NCI-H69 (cell line): ENCODE measurements around the gene SPACA7.

ENCODE experiments used
- DNase-seq: peaks from one replicate; lab custom pipeline; 2025; lab: John Stamatoyannopoulos, UW

The SPACA7 gene

DNA sequence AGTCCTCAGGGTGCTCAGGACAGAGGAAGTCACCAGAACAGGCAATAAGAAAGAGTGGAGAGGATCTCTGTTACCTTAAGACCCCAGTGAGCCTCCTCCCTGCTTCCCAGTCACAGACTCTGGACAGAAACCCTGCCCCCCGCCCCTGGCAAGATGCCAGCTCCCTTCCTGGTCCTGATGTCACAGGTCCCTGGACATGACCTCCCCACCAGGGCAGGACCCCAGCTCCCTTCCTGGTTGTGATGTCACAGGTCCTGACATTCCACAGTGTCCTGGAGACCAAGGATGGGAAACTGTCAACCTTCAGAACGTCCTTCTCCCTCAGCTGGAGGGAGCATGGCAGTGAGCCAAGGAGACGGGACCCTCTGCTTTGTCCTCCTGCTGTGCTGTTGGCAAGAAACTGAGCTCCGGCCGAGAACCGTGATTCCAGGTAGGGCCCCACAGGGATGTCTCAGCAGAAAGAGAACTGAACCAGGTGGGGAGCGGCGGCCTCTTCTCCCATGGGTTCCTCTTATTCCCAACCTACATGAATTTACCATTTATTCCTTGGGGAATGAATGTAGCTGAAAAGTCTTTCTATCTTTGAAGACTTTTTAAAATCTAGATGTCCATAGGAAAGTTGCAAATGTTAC, at the start of gene SPACA7:
Gene SPACA7, plus strand, starts transcription at position 306 of the 632 bp plus-strand sequence. Its CDS starts 31 bp downstream, at position 337.
- DNase-seq, result peak; percentile 60

DNA sequence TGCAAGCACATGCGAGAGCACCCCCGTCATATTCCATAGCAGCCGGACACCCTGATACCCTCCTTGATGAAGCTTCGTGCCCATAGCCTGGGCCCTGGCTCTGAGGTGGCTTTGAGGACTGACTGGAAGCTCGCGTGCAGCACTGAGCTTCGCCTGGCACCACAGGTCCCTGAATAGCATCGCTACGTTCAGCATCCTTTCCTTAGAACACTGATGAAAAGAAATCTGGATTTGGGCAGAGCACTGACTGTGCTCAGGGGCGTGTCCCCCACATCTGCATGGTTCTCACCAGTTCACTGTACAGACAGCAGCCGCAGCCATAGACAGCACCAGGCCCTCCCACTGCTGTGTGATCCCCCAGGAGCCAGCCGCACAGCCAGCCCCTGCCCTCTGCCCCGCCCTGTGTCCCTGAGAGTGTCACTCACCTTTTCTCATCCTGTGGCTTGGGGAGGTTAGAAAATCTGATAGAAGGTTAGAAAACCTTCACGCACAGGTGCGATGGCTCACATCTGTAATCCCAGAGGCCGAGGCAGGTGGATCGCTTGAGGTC, 49.3 kb upstream of the SPACA7 start:
- DNase-seq, result no peak

- DNase-seq, result no peak
Measured at GRCh38 chr13:112328936-112329335, 47.2 kb upstream of the SPACA7 start.

GRCh38 chr13:112329376-112329775, 46.8 kb upstream of the SPACA7 start:
- DNase-seq, result no peak

GRCh38 chr13:112330066-112330465, 46.1 kb upstream of the SPACA7 start:
- DNase-seq, result no peak

GRCh38 chr13:112330479-112331381, 45.4 kb upstream of the SPACA7 start:
- peak; percentile 81 for DNase-seq

GRCh38 chr13:112331675-112332074, 44.5 kb upstream of the SPACA7 start:
- DNase-seq, result peak; percentile 97

DNA sequence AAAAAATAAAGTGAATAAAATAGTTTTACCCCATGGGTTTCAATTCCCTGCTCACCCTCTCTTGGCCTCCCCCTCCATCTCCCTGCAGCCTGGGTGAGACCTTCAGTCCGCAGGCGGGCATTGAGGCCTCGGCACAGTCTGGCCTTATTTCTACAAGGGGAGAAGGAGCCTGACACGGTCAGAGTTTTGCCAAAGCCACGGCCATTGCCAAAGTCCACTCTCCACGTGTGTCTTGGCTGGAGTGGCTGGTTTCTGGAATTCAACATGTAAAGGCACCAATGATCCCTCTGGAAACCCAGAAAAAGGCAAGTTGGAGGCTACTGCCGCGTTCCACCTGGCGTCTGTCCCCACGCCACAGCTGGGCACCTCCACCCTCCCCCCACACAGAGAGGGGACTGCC, 43.4 kb upstream of the SPACA7 start:
- DNase-seq, result no peak

DNA sequence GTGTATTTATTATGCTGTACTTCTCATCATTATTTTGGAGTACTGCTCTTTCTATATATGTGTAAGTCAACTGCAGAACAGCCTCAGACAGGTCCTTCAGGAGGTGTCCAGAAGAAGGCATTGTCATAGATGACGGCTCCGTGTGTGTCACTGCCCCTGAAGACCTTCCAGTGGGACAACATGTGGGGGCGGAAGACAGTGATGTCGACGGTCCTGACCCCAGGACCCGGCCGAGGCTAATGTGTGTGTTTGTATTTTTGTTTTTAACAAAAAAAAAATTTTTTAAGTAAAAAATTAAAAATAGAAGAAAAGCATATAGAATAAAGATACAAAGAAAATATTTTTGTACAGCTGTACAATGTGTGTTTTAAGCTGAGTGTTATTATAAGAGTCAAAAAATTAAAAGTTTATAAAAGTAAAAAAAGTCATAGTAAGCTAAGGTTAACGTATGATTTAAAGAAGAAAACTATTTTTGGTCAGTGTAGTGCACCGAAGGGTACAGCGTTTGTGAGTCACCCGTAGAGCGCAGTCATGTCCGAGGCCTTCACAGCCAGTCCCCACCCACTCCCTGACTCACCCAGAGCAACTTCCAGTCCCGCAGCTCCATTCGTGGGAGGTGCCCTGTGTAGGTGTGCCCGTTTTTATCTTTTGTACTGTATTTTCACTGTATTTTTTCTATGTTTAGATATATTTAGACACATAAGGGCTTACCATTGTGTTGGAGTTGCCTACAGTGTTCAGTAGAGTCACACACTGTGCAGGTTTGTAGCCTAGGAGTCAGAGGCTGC, 42.2 kb upstream of the SPACA7 start:
- no peak for DNase-seq

- no peak for DNase-seq
Measured at GRCh38 chr13:112335135-112335534, 41.0 kb upstream of the SPACA7 start.

DNA sequence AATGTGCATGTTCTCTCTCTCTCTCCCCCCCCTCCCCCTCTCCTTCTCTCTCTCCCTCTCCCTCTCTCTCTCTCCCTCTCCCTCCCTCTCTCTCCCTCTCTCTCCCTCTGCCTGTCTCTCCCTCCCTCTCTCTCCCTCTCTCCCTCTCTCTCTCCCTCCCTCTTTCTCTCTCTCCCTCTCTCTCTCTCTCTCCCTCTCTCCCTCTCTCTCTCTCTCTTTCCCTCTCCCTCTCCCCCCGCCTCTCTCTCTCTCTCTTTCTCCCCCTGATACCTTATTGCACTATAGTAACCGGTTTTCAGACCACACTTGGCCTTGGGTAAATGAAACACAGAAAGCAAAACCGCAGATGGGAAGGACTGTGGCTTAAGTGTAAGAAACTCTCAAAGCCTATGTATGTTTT, 34.7 kb upstream of the SPACA7 start:
- DNase-seq, result no peak

GRCh38 chr13:112341976-112342735, 34.0 kb upstream of the SPACA7 start:
- DNase-seq, result no peak

DNA sequence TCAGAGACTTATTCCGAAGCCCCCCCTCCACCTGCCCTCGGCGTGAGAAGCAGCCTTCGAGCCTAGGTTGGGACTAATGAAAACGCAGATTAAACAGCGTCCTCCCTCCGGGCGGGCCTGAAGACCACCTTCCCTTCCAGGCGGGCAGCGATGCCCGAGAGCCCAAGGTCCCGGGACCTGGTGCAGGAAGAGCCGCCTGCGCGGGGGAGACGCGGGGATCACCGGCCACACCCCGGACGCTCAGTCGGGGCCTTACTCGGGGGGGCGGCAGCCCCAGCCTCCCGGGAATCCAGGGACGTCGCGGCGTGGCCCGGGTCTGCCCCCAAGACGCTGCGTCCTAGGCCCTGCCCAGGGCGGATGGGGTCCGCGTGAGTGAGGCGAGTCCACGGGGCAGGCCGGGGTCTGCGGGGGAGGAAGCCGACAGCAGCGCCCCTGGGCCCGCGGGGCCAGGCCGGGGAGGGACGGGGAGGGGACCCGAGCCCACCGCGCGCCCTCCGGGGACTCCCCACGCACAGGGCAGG, 33.3 kb upstream of the SPACA7 start:
- DNase-seq, result no peak

DNA sequence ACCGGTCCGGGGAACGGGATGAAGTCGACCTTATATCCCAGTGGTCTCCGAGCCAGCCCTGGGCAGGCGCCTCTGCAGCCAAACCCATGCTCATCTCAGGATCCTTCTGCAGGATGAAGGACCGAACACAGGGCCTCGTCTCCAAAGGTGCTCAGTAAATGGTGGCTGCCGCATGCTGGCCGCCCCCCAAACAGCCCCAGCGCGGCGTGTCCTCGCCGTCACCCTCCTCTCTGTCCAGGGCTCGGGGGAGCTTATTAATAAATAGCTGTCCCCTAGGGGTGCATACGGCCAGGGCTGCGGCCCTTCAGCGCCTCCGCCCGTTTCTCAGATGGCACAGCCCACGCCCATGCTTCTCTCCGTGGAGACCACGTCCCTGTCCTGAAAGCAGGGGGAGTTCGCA, 32.6 kb upstream of the SPACA7 start:
- DNase-seq, result no peak

- no peak for DNase-seq
Measured at GRCh38 chr13:112345826-112346172, 30.4 kb upstream of the SPACA7 start.

- peak; percentile 100 for DNase-seq
Measured at GRCh38 chr13:112346173-112346898, 29.8 kb upstream of the SPACA7 start.

- peak; percentile 99 for DNase-seq
Measured at GRCh38 chr13:112346899-112347229, 29.3 kb upstream of the SPACA7 start.

DNA sequence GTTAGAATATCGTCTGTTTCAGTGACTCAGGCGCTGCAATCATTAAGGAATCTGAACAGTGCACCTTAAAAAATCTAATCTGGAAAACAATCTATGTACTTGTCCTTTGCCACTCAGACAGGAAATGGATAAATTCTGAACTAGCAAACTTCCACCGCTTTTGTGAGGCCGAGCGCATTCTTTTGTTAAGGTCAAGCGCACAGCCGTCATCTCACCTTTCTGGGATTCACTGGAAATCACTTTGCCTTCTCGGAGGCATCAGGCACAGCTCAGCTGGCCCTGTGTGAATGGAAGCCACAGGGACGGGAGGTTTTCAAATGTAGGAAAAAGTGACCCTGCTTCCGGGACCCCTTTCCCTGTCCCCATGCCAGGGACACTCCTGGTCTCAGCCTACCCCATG, 28.2 kb upstream of the SPACA7 start:
- peak; percentile 46 for DNase-seq

DNA sequence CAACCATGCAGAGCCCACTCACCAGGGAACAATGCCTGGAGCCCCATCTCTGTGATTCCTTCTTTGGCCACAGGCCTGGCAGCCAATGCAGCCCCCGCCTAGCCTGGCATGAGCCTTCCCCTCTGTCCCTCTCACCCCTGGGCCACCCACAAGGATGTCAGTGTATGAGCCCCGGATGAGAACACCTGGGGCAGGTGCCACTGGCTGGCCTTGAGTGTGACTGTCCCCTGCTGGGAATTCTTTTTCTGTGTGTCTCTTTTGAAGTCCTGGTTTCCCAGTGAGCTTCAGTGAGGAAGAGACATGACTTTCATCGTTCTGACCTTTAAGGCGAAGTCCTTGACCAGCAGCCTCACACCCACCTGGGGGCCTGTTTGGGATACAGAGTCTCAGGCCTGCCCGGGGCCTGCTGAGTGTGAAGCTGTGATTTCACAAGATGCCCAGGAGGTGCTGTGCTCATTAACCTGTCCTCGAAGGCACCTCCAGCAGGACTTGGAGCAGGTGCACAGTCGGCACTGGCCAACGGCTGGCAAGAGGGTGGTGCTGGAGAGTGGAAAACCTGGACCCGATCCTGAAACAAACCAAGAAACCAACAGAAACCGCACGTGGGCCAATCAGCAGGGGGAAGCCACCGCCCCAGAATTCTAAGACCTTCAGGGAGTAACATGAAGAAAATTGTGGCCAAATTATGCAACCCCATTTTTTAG, 27.4 kb upstream of the SPACA7 start:
- DNase-seq, result peak; percentile 57

- DNase-seq, result no peak
Measured at GRCh38 chr13:112349681-112350080, 26.5 kb upstream of the SPACA7 start.
